AG04450 (cell line): Measurements from ENCODE around the gene BNIP5. TPM values are rescaled to one million over a fixed set of nuclear protein-coding genes. Genes with fewer than 3 reads are reported as not detected.
A peak's percentile ranks its signal among the peaks of the same experiment; 100 is the strongest.

Experiments used
- CTCF ChIA-PET: fragments of 300-600, 350-600 bp; formaldehyde crosslinking; extraction: SDS; loops from one replicate; lab custom pipeline; 2022; ENCODE audit warnings: antibody characterized with exemption, inconsistent platforms; lab: Charles Lee
- POLR2A ChIA-PET: fragments of 350-600 bp; formaldehyde crosslinking; extraction: SDS; loops from one replicate; lab custom pipeline; 2021; ENCODE audit warnings: antibody characterized with exemption, inconsistent platforms; lab: Yijun Ruan, JAX
- DNase-seq: peaks from one replicate; pipeline ENCODE4 v3.0.0-alpha.2; 2011; ENCODE audit warnings: low read depth, low spot score
- H3K27ac ChIP-seq: one replicate; pipeline ENCODE4 v1.5.1; 2012; ENCODE audit warnings: low read depth, low read length, control low read depth
- H3K27me3 ChIP-seq: one replicate; pipeline ENCODE4 v1.6.0; 2012; ENCODE audit warnings: low read length; ENCODE audit not compliant: control insufficient read depth, insufficient read depth
- H3K4me3 ChIP-seq: 2 replicates; pipeline ENCODE4 v1.5.1; 2011; ENCODE audit warnings: mild to moderate bottlenecking, low read depth, low read length, control low read depth
- H3K9me3 ChIP-seq: 2 replicates; pipeline ENCODE4 v1.5.1; 2012; ENCODE audit warnings: low read length; ENCODE audit not compliant: control insufficient read depth, insufficient read depth
- CTCF ChIP-seq: IDR thresholded peaks from 2 replicates; pipeline ENCODE4 v1.5.1; 2011; ENCODE audit warnings: low read depth, low read length, control low read depth, inconsistent platforms
- polyA plus RNA-seq: library from polyadenylated mRNA; depleted of rRNA; stranded (reverse); fragments of >200 nt; gene quantifications from 2 replicates; pipeline ENCODE4 v1.2.3, GENCODE V29; 2011

Gene BNIP5
- polyA plus RNA-seq, 1 experiment = not detected

DNA sequence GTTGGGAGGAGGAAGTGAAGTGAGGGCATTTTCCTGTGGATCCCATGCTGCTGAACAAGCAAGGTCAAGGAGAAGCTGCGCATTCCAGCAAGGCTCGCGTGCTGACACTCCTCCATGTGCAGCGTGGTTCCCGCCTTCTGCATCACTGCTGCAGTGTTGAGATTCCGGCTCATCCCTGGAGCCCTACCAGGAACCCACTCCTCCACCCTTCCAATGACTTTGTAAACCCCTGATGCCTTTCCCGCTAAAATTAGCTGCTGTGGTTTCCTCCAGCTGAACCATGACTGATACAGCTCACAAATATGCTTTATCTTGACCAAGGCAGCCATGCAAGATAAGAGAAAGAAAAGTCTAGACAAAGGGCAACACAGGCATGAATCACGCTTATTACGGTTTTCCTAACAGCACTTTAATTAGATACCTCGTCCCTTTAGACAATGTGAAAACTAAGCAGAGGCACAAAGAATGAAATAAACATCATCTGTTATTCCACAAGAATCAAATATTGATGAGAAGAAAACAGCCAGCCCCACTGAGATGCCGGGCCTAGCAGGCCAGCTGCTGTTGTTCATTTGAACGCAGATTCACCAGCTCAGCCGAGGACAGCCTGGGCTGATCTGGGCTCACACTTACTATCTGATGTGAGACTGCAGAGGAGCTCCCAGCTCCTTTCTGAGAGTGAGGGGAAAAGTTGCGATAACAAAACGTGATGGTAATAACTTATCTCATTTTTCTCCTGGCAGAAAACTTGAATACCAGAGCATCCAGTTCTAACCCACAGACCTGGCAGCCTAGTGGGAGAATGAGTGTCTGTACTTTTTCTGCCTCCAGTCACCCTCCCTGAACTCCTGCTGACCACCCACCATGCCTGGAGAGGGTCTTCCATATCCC is 14.2 kb upstream of the BNIP5 start:
- ChIA-PET POLR2A (no interaction called here), CTCF (interaction anchor here (0.6 to 3.8 kb wide), 5 partner anchors 10 to 256 kb away, joined by 3 to 24 read pairs (median 4); no protein-coding TSS in a partner anchor)
- no peak for TF ChIP-seq CTCF
- DNase-seq = peak; percentile 39
- Histone ChIP-seq H3K27ac (peak overlapping the region; percentile 47), H3K9me3 (no peaks in the 10 kb centered on the region), H3K27me3 (peaks cover 14% of the 10 kb centered on the region), H3K4me3 (no peak overlapping the region)

GRCh38 chr6:36350082-36350481 is 13.4 kb upstream of the BNIP5 start:
- no peak for DNase-seq
- Histone ChIP-seq H3K4me3 (no peak overlapping the region), H3K27me3 (peaks cover 14% of the 10 kb centered on the region), H3K27ac (no peak overlapping the region), H3K9me3 (no peaks in the 10 kb centered on the region)
- CTCF ChIA-PET = interaction anchor here (0.6 to 3.8 kb wide), 4 partner anchors 9 to 257 kb away, joined by 3 to 24 read pairs (median 10); no protein-coding TSS in a partner anchor
- POLR2A ChIA-PET = no interaction called here
- TF ChIP-seq CTCF = no peak

GRCh38 chr6:36349240-36349639 is 12.6 kb upstream of the BNIP5 start:
- TF ChIP-seq CTCF = no peak
- CTCF ChIA-PET = interaction anchor here (1.0 kb wide), 1 partner anchor 11 kb away, joined by 3 read pairs; no protein-coding TSS in a partner anchor
- Histone ChIP-seq H3K27me3 (peaks cover 14% of the 10 kb centered on the region), H3K9me3 (no peaks in the 10 kb centered on the region), H3K4me3 (no peak overlapping the region), H3K27ac (no peak overlapping the region)
- DNase-seq = no peak
- POLR2A ChIA-PET = no interaction called here

GRCh38 chr6:36347621-36348020 is 10.9 kb upstream of the BNIP5 start:
- no peak for DNase-seq
- ChIA-PET CTCF (no interaction called here), POLR2A (no interaction called here)
- Histone ChIP-seq H3K27ac (no peak overlapping the region), H3K4me3 (no peak overlapping the region), H3K27me3 (peaks cover 15% of the 10 kb centered on the region), H3K9me3 (no peaks in the 10 kb centered on the region)
- TF ChIP-seq CTCF = no peak
